ENCODE measurements around the gene POLH.

GRCh38 chr6:43629104-43629504 lies 53.1 kb downstream of the POLH start, which contains the start of gene GTPBP2:
- TF ChIP-seq CTCF (IDR thresholded peaks at IDR 0.05; ENCODE audit: poor library complexity) (no peak), EZH2 (IDR thresholded peaks at IDR 0.05; ENCODE audit: borderline replicate concordance) (no peak)

All from hepatocyte (in vitro differentiated cells).